GM19239 (cell line): ENCODE measurements around the gene NMUR1.
A peak's percentile ranks its signal among the peaks of the same experiment; 100 is the strongest.

Experiments used
- DNase-seq: peaks from one replicate; pipeline ENCODE4 v3.0.0; 2011; ENCODE audit warnings: low spot score; ENCODE audit not compliant: insufficient read length
- FAIRE-seq: peaks from 2 replicates; lab custom pipeline; 2011; peaks lifted over from hg19 to GRCh38; lab: Jason Lieb, UNC

Gene NMUR1

DNA sequence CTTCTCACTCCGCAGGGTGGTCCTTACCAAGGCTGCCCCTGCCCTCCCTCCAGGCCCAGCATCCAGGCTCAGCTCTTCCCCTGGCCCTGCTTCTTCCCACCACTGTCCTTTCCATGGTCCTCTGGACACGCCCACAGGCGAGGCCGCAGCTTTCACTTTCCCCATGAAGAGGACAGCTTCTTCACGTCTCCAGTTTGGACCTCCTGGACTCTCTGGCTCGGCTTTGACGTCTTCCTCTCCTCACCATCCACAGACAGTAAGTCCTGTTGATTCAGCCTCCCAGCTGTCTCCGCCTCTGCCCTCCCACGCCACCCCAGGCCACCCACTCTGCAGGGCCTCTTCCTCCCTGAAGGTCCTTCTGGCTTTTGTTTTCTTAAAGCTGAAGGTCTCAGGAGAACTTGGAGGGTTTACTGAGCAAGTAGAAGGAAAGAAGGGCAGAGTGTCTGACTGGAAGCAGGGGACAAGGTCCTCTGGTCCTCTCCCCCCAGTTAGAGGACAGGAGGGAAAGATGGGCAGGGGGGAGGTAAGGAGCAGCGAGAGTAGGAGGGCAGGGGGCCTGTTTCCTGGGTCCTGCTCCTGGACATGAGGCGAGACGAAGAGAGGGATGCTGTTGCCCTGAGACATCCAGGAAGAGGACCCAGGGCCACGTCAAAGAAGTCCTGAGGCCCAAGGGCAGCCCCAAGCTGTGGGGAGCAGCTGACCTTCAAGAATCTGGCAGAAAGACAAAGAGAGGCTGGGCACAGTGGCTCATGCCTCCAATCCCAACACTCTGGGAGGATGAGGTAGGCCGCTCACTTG is 24.7 kb upstream of the NMUR1 start:
- peak; percentile 73 for FAIRE-seq
- no peak for DNase-seq

DNA sequence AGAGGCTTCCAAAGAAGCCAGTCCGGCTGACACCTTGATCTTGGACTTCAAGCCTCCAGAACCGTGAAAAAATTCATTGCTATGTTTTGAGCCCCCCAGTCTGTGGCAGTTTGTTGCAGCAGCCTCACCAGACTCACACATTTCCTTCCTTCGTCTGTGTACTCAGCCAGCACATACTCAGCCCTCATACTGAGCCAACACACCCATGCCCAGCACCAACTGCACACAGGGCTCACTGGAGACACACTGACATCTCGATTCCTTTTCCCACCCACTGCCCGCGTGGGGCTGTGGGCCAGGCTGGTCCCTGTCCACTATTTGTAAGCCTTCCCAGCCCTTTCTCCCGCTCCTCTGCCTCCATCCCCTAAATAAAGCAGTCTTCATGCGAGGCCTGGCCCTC is 24.1 kb upstream of the NMUR1 start:
- FAIRE-seq: no peak
- DNase-seq: no peak

DNA sequence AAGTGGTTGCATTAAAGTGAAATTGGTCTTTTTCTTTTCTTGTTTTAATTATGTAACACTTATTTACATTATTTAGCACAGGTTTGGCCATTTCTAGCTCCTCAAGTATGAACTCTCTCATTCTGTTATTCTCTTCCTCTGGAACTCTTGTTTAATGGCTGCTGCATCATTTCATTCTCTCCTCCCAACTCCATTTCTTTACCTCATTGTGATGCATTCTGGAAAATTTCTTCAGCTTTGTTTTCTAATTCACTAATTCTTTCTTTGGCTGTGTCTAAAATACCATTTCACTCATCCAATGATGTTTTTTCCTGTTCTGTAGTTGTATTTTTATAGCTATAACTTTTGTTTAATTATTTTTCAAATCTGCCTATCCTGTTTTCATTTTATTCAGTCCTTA is 22.5 kb upstream of the NMUR1 start:
- FAIRE-seq (no peak), DNase-seq (no peak)

DNA sequence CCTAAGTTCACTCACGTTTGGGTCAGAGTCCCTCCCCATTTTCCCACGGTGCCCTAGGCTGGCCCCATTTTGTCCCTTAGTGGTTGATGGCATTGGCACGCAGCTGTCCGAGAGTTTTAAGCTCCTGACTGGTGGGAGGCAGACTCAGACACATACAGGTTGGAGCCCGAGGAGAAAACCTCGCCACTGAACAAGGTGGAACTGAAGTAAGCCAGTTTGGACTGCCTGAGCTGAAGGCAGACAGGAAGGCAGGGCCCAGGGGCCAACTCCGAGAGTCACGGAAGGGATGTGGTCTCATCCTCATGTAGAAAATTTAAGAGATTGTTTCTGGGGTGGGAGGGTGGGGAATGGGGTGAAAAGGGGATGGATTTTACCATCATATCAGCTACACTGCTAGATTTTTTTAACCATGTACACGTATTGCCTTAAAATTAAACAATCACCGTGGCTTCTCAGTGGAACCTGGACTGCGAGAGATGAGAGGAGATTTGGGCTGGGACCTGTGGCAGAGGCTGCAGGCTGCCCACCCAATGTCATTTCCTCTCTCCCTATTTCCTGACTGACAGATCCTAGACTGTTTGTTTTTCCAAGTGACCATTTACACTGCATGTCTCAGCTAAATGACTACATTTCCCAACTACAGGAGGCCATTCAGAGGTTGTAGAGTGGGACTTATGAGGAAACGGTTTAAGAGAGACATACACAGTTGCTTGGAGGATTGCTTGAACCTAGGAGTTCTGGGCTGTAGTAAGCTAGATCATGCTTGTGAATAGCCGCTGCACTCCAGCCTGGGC is 19.4 kb upstream of the NMUR1 start:
- no peak for DNase-seq
- FAIRE-seq: peak; percentile 26

DNA sequence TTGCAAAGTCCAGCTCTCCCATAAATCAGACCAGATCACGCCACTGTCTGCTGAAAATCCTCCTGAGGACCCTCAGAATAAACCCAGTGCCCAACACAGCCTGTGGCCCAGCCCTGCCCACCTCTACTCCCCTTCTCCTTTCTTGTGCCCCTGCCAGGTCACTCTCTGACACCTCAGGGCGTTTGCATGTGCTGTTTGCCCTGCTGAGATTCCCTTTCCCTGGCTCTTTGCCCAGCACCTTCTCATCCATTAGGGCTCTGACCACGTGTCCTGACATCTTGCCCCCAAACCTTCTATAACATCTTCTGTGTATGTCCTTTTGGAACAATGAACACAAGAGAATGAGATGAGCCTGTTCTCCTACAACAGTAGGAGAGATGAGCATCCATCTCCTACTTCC is 18.5 kb upstream of the NMUR1 start:
- DNase-seq: no peak
- peak; percentile 21 for FAIRE-seq

DNA sequence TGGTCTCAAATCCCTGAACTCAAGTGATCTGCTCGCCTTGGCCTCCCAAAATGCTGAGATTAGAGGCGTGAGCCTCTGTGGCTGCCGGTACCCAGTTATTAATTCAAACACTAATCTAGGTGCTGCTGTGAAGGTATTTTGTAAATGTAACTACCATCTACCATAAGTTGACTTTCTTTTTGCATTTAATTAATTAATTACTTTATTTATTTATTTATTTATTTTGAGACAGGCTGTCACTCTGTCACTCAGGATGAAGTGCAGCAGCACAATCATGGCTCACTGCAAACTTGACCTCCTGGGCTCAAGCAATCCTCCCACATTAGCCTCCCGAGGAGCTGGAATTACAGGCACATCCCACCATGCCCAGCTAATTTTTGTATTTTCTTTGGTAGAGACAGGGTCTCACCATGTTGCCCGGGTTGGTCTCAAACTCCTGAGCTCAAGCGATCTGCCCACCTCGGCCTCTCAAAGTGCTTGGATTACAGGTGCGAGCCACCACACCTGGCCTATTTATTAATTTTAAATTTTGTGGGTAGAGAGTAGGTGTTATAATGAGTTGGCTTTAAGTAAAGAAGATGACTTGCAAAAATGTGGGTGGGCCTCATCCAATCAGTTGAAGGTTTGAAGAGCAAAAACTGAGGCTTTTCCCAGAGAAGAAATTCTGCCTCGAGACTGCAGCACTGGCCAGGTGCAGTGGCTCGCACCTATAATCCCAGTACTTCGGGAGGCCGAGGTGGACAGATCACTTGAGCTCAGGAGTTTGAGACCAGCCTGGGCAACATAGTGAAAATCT is 17.3 kb upstream of the NMUR1 start:
- no peak for DNase-seq
- FAIRE-seq: no peak

DNA sequence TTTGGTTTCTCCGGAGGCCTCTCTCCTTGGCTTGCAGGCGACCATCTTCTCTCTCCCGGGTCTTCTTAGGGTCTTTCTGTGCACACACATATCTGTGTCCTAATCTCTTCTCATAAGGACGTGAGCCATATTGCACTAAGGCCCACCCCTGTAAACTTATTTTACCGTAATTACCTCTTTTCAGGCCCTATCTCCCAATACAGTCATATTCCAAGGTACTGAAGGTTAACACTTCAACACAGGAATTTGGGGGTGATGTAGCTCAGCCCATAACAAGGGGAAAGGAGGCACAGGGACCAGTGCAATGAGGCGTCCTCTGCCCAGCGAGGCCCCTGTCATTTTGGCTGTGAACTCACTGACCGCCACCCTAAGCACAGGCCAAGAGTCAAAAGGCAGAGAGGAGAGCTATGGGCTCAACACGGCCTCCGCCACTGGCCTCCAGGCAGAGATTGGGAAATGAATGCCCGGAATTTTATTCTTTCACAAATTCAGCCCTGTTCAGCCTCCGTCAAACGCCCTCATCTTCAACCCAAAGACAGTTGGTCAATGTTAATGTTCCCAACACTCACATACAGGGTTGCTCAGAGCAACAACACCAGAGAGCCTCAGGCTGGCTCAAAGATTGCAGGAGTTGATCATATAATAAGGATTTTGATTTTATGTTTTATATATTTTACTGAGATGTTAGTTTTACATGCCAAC is 15.9 kb upstream of the NMUR1 start:
- FAIRE-seq (no peak), DNase-seq (no peak)

DNA sequence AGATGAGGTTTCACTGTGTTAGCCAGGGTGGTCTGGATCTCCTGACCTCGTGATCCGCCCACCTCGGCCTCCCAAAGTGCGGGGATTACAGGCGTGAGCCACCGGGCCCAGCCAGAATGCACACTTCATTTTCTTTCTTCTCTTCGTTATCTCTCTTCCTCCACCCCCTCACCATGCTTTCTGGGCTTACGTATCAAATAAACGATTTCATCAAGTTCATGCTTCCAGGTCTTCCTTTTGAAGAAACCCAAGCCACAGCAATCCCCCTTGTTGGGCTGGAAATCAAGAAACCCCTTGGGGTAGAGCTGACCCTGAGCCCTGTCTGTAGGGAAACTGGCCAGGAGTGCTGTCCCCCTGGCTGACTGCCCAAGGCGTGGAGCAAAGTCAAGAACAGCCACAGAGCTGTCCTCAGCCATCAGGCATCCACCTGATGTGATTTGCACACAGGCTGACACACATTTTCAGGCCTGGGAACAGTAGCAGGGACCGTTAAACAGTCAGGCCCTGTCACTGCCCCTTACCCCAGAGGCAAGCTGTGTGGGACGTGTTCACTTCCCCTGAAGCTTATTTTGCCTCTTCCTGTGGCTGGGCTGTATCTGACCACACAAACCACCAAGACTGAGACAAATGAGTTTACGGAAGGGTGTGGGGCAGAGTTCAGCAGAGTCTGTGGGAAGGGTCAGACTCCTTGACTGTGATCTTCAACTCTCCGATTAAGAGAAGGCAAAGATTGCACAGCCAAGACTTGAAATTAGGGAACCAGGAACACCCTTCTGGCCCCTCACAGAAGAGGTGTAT is 15.1 kb upstream of the NMUR1 start:
- FAIRE-seq: peak; percentile 100
- peak; percentile 75 for DNase-seq

DNA sequence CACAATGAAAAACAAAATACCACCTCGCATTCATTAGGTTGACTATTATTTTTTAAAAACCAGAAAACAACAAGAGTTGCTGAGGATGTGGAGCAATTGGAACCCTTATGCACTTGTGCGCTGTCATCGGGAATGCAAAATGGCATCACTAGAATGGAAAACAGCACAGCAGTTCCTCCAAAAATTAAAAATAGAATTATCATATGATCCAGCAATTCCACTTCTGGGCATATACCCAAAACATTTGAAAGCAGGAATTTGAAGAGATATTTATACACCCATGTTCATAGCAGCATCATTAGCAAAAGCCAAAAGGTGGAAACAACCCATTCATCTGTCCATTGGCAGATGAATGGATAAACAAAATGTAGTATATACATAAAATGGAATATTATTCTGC is 11.9 kb upstream of the NMUR1 start:
- DNase-seq (no peak), FAIRE-seq (no peak)

DNA sequence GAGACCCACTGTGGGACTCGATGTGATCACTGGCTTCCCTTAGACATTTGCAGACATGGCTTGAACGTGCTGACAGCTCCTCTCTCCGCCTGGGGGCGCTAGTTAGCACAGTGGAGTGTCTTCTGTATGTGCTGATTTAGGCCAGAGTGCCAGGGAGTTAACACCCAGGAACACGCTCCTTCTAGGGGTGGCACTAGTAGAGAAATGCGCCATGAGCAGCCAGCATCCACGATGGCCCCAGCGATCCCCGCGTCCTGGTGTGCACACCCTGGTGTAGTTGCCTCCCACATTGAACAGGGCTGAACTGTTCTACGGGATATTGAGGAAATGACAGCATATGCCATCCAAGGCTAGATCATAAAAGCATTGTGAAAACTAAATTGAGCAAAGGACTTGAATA is 11.4 kb upstream of the NMUR1 start:
- DNase-seq: no peak
- no peak for FAIRE-seq

DNA sequence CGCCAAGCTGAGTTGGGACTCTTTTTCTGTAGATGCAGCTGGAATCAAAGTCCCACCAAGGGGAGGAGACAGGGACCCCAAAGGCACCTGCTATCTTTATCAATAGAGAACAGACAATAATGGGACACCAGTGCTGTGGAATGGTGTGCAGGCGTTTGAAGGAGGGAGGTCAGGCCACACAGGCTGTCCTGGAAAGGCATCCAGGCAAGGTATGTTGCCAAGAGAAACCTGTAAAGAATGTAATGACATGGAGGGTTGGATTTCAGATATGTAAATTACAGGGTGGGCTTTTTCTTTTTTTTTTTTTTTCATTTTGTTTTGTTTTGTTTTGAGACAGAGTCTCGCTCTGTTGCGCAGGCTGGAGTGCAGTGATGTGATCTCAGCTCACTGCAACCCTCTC is 9.7 kb upstream of the NMUR1 start:
- FAIRE-seq (no peak), DNase-seq (no peak)

DNA sequence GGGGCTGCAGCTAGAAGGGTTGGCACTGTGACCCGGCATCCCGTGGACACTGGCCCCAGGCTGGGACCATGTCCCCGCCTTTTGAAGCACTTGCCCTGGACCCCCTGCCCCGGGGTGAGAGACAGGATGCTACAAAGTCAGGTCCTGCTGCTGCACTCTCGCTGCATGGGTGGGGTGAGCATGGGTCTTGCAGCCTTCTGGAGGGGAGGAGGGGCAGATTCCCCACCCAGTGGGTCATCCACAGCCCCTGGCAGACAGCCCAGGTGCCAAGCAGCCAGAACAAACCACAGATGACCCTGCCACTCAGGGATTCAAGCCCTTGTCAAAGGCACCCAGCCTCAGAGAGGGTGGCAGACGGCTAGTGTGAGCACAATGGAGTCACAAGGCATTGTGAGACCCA is 5.7 kb upstream of the NMUR1 start:
- DNase-seq: no peak

DNA sequence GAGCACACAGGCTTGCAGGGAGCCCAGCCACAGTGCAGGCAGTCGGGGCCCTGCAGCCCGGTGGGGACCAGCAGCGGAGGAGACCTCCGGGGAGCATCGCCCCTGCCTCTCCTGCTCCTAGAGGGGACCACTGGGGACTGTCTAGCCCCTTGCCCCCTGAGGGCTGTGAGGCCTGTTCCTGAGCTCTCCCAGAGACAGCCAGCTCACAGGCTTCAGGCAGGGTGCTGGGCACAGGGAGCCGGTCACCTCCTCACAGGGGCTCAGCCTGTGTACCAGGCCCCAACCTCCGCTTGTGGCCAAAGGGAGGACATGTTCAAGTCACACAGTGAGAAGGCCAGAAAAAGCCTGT is 3.5 kb upstream of the NMUR1 start:
- FAIRE-seq (no peak), DNase-seq (no peak)

More for the DNA sequence above, 5.7 kb upstream of the NMUR1 start:
- FAIRE-seq: no peak

DNA sequence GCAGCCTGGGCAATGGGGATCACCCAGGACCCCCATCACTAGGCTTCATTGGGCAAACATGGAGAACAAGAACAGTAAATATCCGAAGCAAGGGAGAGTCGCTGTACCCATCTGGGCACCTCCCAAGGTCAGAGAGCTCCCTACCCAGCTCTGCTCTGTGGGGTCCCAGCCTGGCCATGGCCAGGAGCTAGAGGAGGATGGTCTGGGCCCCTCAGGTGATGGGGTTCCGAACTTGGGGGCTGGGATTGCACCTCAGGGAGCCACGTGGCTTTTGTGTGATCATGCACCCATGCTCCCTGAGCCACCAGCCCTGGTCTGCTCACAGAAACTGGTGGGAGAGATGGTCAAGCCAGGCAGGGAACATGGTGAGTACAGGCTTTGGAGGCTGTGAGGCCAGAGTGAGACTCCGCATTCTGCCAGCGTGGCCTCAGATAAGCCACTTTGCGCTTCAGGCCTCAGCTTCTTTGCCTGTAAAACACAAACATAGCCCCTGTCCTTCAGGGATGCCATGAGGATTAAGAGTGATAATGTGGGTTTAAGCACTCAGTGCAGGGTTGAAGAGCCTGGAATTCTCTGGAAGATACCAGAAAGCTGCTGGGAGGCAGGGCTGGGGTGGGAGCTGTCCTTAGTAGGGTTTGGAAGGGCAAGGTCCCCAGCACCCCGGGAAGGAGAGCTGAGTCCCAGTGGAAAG is 3.0 kb upstream of the NMUR1 start:
- no peak for DNase-seq
- FAIRE-seq: no peak

DNA sequence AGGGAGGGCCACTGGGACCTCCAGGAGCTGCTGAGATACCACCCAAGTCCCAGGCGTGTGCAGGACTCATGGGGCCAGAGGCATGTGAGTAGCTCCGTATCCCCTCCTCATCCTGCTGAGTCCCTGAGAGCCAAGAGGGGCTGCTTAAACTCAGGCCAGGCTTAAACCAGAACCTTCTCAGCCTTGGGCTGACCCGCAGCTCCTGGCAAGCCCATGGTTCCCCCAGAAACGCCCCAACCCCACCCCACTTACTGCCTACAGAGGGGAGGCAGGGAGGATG is 2.5 kb upstream of the NMUR1 start:
- FAIRE-seq (no peak), DNase-seq (no peak)

DNA sequence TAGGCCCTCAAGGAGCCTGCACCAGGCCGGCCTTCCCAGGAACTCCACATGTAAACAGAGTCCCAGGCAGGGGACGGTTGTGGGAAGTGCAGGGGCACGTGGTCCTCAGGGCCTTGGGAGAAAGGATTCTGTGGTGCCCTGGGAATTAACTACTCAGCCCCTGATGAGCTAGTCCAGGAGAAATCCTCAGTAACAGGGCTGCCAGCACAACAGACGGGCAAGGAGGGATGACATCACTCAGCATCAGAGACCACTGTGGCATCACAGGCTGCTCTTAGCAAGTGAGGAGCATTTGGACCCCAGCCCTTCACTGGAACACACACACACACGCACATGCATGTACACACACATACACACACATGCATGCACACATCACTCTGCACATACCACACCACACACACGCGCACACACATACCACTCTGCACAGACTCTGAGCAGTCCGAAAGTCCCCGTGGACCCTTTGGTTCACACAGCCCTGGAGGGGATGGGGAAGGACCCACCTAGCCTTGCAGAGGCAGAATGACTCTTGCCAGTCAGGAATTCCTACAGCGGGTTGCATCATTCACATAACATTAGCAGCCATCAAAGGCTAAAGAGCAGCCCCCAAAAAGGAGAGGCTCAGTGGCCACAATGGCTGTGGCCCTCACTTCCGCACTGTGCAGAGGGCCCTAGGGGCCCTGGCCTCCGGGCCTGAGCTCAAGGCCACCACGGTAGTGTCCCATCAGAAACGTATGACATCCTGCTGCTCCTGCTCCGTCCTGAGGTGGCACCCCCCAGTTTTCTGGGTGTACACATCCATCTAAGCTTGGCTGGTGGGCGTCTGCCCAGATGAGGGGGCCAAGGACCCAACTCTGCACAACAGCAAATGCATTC is 1.9 kb upstream of the NMUR1 start:
- no peak for DNase-seq
- FAIRE-seq: no peak

DNA sequence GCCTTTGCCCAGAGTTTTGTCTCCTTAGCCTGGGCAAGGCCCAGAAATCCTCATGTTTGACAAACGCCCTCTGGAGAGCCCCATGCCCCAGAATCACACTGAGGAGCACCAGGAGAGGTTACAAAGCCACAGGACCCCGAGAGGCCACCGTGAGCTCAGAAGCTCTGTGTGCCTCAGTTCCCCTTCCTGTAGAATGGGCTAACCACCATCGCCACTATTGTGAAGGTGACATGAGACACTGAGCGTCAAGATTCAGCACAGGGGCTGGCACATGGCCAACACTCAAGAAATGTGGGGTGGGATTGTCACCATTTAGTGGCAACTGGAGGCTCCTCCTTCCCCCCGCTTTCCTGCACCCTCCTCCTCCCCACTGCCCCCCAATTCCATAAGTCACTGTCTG is 1.2 kb upstream of the NMUR1 start:
- FAIRE-seq (no peak), DNase-seq (no peak)

DNA sequence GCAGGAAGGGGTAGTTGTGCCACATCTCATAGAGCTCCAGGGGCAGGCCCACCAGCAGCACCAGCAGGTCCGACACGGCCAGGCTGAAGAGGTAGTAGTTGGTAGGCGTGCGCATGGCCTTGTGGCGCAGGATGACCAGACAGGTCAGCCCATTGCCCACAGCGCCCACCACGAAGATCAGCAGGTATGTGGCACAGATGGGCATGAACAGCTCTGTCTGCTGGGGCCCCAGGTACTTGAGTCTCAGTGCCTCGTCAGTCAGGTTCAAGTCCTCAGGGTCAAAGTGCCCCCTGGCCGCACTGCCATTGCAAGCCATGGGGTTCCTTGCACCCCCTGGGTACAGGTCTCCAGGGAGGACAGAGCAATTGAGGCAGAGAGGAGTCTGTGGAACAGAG is 1.6 kb downstream of the NMUR1 start:
- FAIRE-seq (no peak), DNase-seq (no peak)
